Measurements from ENCODE around the gene RPL6. TPM values are rescaled to one million over a fixed set of nuclear protein-coding genes. Genes with fewer than 3 reads are reported as not detected.
"Not testable (repeated sequence)": the region's sequence is repeated elsewhere in the genome, so short reads cannot be mapped to it uniquely, and the experiment has no call there.

RPL6 gene
- total RNA-seq: 1,024 TPM

GRCh38 chr12:112409064-112409905 is at the start of gene RPL6:
Gene RPL6 (minus strand): TSS chr12:112409605. CDS start chr12:112408656, 949 bp downstream.
- DNase-seq (ENCODE audit: low spot score in 2 of 2) (peak; percentile 67 to 78), FAIRE-seq (no peak)

- no peak for DNase-seq (ENCODE audit: low spot score in 2 of 2)
- FAIRE-seq: no peak
These were observed 49.3 kb upstream of the RPL6 start for GRCh38 chr12:112458751-112459150.

- DNase-seq (ENCODE audit: low spot score in 2 of 2) (no peak), FAIRE-seq (no peak)
These were observed 48.9 kb upstream of the RPL6 start for GRCh38 chr12:112458330-112458729.

- not testable (repeated sequence) for FAIRE-seq; DNase-seq (ENCODE audit: low spot score in 2 of 2)
These were observed 47.7 kb upstream of the RPL6 start for GRCh38 chr12:112457142-112457541.

- peak in 1 of 2 donors; percentile 30 for DNase-seq (ENCODE audit: low spot score in 2 of 2)
- no peak for FAIRE-seq
These were observed 46.6 kb upstream of the RPL6 start for GRCh38 chr12:112456029-112456428.

- peak in 1 of 2 donors; percentile 21 for DNase-seq (ENCODE audit: low spot score in 2 of 2)
These were observed 41.3 kb upstream of the RPL6 start for GRCh38 chr12:112450725-112451124.

GRCh38 chr12:112448165-112448564 is 38.8 kb upstream of the RPL6 start:
- FAIRE-seq; DNase-seq (ENCODE audit: low spot score in 2 of 2): not testable (repeated sequence)

More at GRCh38 chr12:112450725-112451124, 41.3 kb upstream of the RPL6 start:
- peak; percentile 48 for FAIRE-seq

- FAIRE-seq: no peak
- no peak for DNase-seq (ENCODE audit: low spot score in 2 of 2)
These were observed 37.7 kb upstream of the RPL6 start for GRCh38 chr12:112447106-112447505.

- DNase-seq (ENCODE audit: low spot score in 2 of 2) (no peak), FAIRE-seq (no peak)
These were observed 36.8 kb upstream of the RPL6 start for GRCh38 chr12:112446008-112446725.

- DNase-seq (ENCODE audit: low spot score in 2 of 2): no peak
- FAIRE-seq: no peak
These were observed 34.5 kb upstream of the RPL6 start for GRCh38 chr12:112443916-112444315.

GRCh38 chr12:112440653-112441052 is 31.2 kb upstream of the RPL6 start:
- DNase-seq (ENCODE audit: low spot score in 2 of 2); FAIRE-seq: not testable (repeated sequence)

GRCh38 chr12:112439769-112440168 is 30.4 kb upstream of the RPL6 start:
- FAIRE-seq: no peak
- no peak for DNase-seq (ENCODE audit: low spot score in 2 of 2)

GRCh38 chr12:112438645-112439044 is 29.2 kb upstream of the RPL6 start:
- not testable (repeated sequence) for FAIRE-seq; DNase-seq (ENCODE audit: low spot score in 2 of 2)

GRCh38 chr12:112433551-112433950 is 24.1 kb upstream of the RPL6 start:
- no peak for DNase-seq (ENCODE audit: low spot score in 2 of 2)
- FAIRE-seq: no peak

GRCh38 chr12:112431965-112432364 is 22.6 kb upstream of the RPL6 start:
- FAIRE-seq: no peak

GRCh38 chr12:112430929-112431328 is 21.5 kb upstream of the RPL6 start:
- FAIRE-seq (no peak), DNase-seq (ENCODE audit: low spot score in 2 of 2) (no peak)

More at GRCh38 chr12:112431965-112432364, 22.6 kb upstream of the RPL6 start:
- DNase-seq (ENCODE audit: low spot score in 2 of 2): no peak

GRCh38 chr12:112427760-112428159 is 18.4 kb upstream of the RPL6 start:
- DNase-seq (ENCODE audit: low spot score in 2 of 2): no peak
- no peak for FAIRE-seq

GRCh38 chr12:112425582-112426382 is 16.4 kb upstream of the RPL6 start:
- DNase-seq (ENCODE audit: low spot score in 2 of 2): no peak
- FAIRE-seq: no peak

GRCh38 chr12:112424126-112424525 is 14.7 kb upstream of the RPL6 start:
- FAIRE-seq (no peak), DNase-seq (ENCODE audit: low spot score in 2 of 2) (no peak)

- DNase-seq (ENCODE audit: low spot score in 2 of 2) (peak; percentile 20 to 36), FAIRE-seq (no peak)
These were observed 13.1 kb upstream of the RPL6 start for GRCh38 chr12:112422531-112422930.

- FAIRE-seq: no peak
- no peak for DNase-seq (ENCODE audit: low spot score in 2 of 2)
These were observed 12.0 kb upstream of the RPL6 start for GRCh38 chr12:112421363-112421762.

Measured in frontal cortex (tissue), 4 donors.